NCI-H1436 treated with DMSO at 0.1 percent for 48 hours (cell line): ENCODE measurements around the gene SLC1A5.
"Not testable (repeated sequence)": the region's sequence is repeated elsewhere in the genome, so short reads cannot be mapped to it uniquely, and the experiment has no call there.

ENCODE experiments used
- DNase-seq: peaks from one replicate; lab custom pipeline; 2025; lab: John Stamatoyannopoulos, UW

Gene SLC1A5

DNA sequence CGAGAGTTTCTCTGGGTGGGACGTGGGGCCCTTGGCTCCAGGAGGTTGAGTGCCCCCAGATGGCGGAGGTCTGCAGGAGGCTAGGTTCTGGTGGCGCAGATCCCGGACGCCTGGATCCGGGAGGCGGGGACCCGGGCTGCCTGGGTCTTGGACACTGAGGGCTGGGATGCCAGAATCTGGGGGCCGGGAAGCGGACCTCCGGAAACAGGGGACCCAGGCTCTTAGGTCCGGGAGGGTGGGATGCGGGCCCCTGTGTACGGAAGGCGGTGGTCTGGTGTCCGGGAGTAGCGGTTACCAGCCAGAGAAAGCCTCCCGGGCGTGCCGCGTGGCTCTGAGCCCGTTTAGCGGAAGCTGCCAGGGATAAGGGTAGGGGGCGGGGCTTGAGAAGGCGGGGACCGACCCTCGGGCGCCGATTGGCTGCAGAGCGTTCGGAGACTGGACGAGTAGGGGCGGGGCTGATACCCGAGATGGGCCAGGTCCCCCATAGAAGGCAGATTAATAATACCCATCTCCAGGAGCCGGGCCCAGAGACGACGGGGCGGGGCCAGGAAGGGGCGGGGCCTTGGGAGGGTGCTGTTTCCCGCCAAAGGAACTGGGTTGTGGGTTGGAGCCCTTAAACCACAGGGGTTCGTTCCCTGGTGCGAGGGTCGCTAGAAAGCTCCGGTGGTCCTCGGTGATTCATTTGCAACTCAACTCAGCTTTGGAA, at the start of gene SLC1A5:
SLC1A5 (minus strand) TSS at position 333 of the 706 bp plus-strand sequence. CDS start 629 bp downstream, outside the sequence.
- DNase-seq, result peak; percentile 91

DNA sequence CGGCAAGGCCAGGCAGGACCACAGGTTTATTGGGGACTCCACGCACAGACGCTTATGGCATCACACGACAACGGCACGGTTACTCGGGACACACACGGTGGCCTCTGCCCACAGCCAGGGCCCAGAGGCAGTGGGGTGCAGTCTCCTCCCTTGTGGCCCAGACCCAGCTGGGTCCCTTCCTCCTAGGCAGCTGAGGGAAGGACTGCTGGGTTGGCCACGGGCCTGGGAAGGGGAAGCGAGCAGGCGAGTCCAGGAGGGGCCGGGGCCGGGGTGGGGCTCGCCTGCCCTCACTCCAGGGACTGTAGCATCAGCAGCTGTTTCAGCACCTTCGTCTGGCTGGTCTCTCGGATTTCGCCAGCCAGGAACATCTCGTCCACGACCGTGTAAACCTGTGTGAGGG, 49.8 kb upstream of the SLC1A5 start:
- no peak for DNase-seq

DNA sequence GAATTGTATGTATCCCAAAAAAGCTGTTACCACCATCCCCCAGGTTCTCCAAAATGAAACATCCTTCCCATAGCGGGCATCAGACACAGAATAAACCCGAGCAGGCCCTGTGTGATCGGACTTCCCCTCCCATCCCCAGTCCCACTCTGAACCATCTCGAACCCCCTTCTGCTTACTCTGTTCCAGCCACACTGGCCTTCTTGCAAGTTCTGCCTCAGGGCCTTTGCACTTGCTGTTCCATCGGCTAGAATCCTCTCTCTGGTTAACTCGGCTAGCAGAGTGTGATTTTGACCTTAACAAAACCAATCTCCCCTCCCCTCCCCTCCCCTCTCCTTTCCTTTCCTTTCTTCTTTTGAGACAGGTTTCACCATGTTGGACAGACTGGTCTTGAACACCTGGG, 46.6 kb upstream of the SLC1A5 start:
- no peak for DNase-seq

- no peak for DNase-seq
Observed at GRCh38 chr19:46834121-46834520, 45.7 kb upstream of the SLC1A5 start.

- no peak for DNase-seq
Observed at GRCh38 chr19:46830864-46831263, 42.5 kb upstream of the SLC1A5 start.

DNA sequence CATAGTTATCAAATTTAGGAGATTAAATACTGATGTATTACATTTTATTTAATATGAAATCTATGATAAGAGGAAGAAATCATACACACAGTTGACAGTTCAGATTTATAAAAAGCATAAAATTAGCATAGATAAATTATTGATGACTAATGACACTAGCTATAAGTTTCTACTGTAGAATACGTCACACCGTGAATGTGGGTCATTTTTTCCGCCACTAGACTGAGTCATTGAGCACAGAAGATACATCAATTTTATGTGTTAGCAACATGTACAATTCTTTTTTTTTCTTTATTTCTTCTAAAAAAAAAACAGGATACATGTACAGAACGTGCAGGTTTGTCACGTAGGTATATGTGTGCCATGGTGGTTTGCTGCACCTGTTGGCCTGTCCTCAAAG, 40.1 kb upstream of the SLC1A5 start:
- DNase-seq, result no peak

DNA sequence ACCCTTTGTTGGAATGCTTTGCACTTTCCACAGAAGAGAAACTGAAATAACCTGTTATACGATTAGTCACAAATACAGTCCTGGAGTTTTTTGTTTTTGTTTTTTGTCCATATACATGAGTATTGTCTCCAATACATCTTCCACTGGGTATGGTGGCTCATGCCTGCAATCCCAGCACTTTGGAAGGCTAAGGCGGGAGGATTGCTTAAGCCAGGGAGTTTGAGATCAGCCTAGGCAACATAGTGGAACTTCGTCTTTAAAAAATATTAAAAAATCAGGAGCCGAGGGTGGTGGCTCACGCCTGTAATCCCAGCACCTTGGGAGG, 37.3 kb upstream of the SLC1A5 start:
- DNase-seq, result no peak

DNA sequence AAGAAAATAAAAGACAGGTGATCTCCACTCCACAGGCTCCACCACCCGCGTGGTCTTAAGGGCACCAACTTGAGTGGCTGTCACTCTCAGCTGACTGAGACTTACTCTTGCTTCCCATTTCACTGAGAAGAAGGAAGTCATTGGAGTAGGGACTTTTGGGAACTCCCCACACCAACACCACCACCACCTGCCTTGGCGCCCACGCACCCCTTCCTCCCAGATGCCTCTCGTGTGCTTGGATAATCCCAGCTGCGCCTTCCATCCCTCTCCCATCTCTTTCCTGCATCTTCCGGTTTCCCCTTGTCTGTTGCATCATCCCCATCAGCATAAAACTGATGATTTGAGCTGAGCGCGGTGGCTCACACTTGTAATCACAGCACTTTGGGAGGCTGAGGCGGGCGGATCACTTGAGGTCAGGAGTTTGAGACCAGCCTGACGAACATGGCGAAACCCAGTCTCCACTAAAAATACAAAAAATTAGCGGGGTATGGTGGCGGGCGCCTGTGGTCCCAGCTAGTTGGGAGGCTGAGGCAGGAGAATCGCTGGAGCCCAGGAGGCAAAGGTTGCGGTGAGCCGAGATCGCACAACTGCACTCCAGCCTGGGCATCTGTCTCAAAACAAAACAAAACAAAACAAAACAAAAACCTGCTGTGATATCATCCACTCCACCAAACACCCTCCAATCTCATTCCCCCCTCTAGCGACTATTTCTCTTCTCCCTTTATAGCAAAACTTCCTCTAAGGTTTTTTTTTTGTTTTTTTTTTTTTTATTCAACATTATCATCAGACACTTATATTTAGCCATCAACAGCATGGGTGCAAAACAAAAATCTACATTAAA, 36.7 kb upstream of the SLC1A5 start:
- DNase-seq, result no peak

- no peak for DNase-seq
Observed at GRCh38 chr19:46823049-46823448, 34.7 kb upstream of the SLC1A5 start.

DNA sequence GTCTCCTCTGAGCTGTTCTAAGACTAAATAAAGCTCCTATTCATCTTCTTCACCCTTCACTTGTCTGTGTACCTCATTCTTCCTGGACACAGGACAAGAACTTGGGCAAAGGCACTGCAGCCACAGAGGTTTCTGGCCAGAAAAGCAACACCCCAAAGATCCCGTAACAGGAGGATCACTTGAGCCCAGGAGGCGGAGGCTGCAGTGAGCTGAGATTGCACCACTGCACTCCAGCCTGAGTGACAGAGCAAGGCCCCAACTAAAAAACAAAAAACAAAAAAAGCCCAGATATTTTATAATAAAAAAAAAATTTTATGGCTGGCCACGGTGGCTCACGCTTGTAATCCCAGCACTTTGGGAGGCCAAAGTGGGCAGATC, 34.0 kb upstream of the SLC1A5 start:
- not testable (repeated sequence) for DNase-seq

DNA sequence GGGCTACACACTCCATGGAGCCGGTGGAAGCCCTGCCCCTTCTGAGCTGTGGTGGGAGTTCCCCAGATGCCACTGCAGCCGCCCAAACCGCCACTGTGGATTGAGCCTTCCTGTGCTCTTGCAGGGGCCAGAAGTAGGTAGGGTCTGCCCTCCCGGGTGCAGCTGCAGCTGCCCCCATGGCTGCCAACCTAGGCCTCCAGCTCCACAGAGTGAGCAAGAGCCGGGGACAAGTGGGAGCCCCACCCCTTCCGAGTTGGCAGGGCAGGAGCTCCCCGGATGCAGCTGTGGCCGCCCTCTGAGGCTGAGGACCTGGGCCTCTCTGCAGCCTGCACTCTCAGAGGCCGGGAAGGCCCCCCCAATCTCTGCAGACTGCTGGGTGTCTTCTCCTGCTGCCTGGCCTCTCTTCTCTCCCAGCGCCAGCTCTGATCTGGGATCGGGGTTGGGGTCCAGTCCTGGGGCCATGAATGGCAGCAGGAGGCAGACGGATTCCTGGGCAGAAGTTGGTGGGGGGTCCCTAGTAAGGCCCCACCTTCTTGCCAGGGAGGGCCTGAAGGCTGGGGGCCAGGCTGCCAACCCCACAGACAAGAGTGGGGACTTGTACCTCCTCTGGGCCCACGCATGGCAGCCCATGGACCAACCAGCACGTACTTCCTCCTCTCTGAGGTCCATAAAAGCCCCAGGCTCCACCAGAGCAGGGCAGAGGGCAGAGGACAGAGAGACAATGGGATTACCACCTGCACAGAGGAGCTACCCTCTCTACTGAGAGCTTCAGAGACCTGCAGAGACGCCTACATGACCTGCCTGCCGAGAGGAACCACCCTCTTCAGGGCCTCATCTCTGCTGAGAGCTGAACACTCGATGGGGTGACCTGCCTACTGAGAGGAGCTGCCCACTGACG, 33.4 kb upstream of the SLC1A5 start:
- DNase-seq, result no peak

- DNase-seq, result no peak
Observed at GRCh38 chr19:46818812-46819211, 30.4 kb upstream of the SLC1A5 start.

GRCh38 chr19:46815833-46816627, 27.6 kb upstream of the SLC1A5 start:
- no peak for DNase-seq

- DNase-seq, result no peak
Observed at GRCh38 chr19:46813839-46814358, 25.5 kb upstream of the SLC1A5 start.

GRCh38 chr19:46812977-46813838, 24.8 kb upstream of the SLC1A5 start:
- no peak for DNase-seq

DNA sequence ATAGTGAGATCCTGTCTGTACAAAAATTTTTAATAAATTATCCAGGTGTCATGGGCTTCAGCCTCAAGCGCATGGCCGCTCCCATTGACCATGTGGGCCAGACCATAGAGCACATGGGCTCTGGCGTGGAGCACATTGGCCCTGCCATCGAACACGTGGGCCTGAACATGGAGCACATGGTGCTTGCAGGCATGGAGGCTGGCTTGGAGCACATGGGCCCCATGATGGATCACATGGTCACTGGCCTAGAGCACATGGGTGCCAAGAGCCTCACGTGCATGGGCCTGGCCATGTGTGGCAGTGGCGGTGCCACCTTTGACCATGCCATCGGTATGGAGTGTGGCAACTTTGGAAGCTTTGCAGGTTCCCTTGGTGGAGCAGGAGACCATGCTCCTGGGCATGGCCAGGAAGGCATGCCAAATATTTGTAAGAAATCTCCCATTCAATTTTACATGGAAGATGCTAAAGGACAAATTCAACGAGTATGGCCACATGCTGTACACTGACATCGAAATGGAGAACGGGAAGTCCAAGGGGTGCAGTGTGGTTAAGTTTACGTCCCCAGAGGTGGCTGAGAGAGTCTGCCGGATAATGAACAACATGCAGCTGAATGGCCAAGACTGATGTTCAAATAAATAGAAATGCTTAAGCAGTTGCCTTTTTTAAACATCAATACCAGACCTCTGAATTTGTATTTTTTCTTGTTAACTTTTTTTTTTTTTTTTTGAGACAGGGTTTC, 21.3 kb upstream of the SLC1A5 start:
- no peak for DNase-seq

GRCh38 chr19:46806656-46807055, 18.3 kb upstream of the SLC1A5 start:
- DNase-seq, result no peak

DNA sequence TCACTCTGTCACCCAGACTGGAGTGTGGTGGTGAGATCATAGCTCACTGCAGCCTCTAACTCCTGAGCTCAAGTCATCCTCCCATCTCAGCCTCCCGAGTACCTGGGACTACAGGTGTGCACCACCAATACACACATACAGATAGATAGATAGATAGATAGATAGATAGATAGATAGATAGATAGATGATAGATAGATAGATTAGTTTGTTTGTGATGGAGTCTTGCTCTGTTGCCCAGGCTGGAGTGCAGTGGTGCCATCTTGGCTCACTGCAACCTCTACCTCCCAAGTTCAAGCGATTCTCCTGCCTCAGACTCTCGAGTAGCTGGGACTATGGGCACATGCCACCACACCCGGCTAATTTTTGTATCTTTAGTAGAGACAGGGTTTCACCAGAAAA, 16.0 kb upstream of the SLC1A5 start:
- DNase-seq, result not testable (repeated sequence)

DNA sequence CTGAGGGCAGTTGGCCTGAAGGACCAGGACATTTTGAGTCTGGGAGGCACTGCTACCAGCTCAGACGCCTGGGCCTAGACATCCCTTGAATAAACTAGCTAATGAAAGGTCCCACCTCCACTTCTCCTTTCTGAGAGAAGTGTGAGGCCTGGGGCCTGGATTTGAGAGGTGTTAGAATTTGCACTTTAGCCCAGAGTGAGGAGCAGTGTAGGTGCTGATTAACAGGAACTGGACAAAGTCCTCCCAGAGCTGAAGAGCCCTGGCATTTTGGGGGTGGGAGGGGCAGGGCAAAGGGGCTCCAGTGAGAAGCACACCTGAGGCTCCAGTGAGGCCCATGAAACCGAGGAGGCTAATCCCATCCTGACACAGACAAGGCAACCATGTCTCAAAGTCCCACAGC, 15.2 kb upstream of the SLC1A5 start:
- no peak for DNase-seq

- DNase-seq, result no peak
Observed at GRCh38 chr19:46802152-46802551, 13.8 kb upstream of the SLC1A5 start.
